Measurements from ENCODE around the gene ENO1.
"Not testable (repeated sequence)": the region's sequence is repeated elsewhere in the genome, so short reads cannot be mapped to it uniquely, and the experiment has no call there.

ENO1 gene

GRCh38 chr1:8845104-8846097 is 33.1 kb downstream of the ENO1 start:
- DNase-seq (ENCODE audit: low spot score) = no peak

GRCh38 chr1:8844501-8845006 is 33.9 kb downstream of the ENO1 start:
- DNase-seq (ENCODE audit: low spot score) = no peak

GRCh38 chr1:8841395-8841794 is 37.1 kb downstream of the ENO1 start:
- no peak for DNase-seq (ENCODE audit: low spot score)

GRCh38 chr1:8839990-8840389 is 38.5 kb downstream of the ENO1 start:
- no peak for DNase-seq (ENCODE audit: low spot score)

GRCh38 chr1:8835941-8836643 is 42.4 kb downstream of the ENO1 start:
- DNase-seq (ENCODE audit: low spot score) = no peak

GRCh38 chr1:8831340-8831739 is 47.1 kb downstream of the ENO1 start:
- no peak for DNase-seq (ENCODE audit: low spot score)

GRCh38 chr1:8830732-8831131 is 47.8 kb downstream of the ENO1 start:
- DNase-seq (ENCODE audit: low spot score) = not testable (repeated sequence)

GRCh38 chr1:8825985-8826481 is 52.5 kb downstream of the ENO1 start:
- no peak for DNase-seq (ENCODE audit: low spot score)

- no peak for DNase-seq (ENCODE audit: low spot score)
Observed at GRCh38 chr1:8823295-8823664, 55.2 kb downstream of the ENO1 start.

GRCh38 chr1:8822373-8823294 is 55.9 kb downstream of the ENO1 start:
- DNase-seq (ENCODE audit: low spot score) = no peak

GRCh38 chr1:8821084-8821483 is 57.4 kb downstream of the ENO1 start:
- DNase-seq (ENCODE audit: low spot score) = no peak

- DNase-seq (ENCODE audit: low spot score) = not testable (repeated sequence)
Observed at GRCh38 chr1:8818789-8819188, 59.7 kb downstream of the ENO1 start.

GRCh38 chr1:8818325-8818775 is 60.1 kb downstream of the ENO1 start:
- DNase-seq (ENCODE audit: low spot score) = peak; percentile 58

- peak; percentile 94 for DNase-seq (ENCODE audit: low spot score)
Observed at GRCh38 chr1:8817412-8818324, 60.8 kb downstream of the ENO1 start, which contains the start of gene RERE. Gene RERE (minus strand): TSS chr1:8817640.

- DNase-seq (ENCODE audit: low spot score) = peak; percentile 48
Observed at GRCh38 chr1:8816831-8817411, 61.6 kb downstream of the ENO1 start.

GRCh38 chr1:8816264-8816663 is 62.2 kb downstream of the ENO1 start:
- peak; percentile 71 for DNase-seq (ENCODE audit: low spot score)

GRCh38 chr1:8815582-8816151 is 62.8 kb downstream of the ENO1 start:
- DNase-seq (ENCODE audit: low spot score) = peak; percentile 91

- peak; percentile 74 for DNase-seq (ENCODE audit: low spot score)
Observed at GRCh38 chr1:8814865-8815264, 63.6 kb downstream of the ENO1 start.

GRCh38 chr1:8813991-8814390 is 64.5 kb downstream of the ENO1 start:
- peak; percentile 12 for DNase-seq (ENCODE audit: low spot score)
